Stimulated activated CD8-positive, alpha-beta memory T cell treated with anti-CD3 and anti-CD28 coated beads, Interleukin-12 subunit alpha, Interleukin-12 subunit beta, amount 100 ng/mL, for 4 hours (primary cell): Measurements from ENCODE around the gene COL11A2.
"Not testable (repeated sequence)": the region's sequence is repeated elsewhere in the genome, so short reads cannot be mapped to it uniquely, and the experiment has no call there.

Source experiments
- DNase-seq: peaks from one replicate; pipeline ENCODE4 v3.0.0-alpha.2; 2020; ENCODE audit warnings: low read depth

COL11A2 gene

DNA sequence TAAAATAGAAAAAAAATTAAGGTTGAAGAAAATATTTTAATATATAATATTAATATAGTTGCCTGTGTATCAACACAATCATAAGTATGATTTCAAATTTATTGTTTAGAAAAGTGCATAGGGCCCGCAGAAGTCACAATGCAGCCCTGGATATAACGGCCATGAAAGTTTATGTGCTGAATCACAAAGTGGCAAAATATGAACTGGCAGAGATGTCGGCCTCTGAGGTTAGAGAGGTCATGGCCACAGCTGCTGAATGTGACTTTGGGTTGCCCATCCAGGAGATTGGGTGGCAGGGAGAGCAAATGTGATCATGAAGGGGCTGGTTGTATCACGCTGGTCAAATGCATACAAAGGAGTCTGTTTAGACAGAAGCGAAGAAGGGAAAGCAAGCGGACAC is 35.7 kb downstream of the COL11A2 start:
- DNase-seq, result no peak

DNA sequence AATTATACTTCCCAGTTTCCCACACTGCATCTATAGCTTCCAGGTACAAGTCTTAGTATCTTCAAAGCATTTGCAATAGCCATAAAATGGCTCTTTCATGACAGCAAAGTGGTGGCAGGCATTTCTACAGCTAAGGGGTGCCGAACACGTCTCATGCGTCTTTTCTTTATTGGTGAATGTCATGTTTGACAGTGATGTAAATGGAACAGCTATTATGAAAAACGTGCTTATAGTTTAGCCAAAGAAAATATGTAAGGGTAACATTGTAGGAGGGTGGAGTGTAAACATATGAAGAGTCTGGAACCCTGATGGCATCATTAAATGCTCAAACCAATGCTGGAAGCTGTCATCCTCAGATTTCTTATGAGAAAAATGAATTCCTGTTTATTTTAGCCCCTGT is 37.9 kb downstream of the COL11A2 start:
- DNase-seq, result no peak

DNA sequence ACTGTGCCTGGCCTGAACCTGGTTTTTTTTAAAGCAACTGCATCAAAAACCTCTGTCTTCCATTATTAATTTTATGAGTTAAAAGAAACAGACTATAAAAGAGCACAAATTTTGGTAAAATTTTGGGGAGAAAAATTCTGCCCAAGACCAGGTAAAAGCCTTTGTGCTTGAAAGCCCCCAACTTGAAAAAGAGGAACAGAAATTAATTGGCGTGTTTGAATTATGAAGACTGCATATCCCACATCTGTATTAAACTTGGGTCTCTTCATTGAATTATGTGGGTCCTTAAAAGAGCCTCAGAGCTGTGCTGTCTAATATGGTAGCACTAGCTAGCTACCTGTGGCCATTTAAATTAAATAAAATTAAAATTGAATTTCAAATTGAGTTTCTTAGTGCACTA is 41.2 kb downstream of the COL11A2 start:
- DNase-seq, result no peak

DNA sequence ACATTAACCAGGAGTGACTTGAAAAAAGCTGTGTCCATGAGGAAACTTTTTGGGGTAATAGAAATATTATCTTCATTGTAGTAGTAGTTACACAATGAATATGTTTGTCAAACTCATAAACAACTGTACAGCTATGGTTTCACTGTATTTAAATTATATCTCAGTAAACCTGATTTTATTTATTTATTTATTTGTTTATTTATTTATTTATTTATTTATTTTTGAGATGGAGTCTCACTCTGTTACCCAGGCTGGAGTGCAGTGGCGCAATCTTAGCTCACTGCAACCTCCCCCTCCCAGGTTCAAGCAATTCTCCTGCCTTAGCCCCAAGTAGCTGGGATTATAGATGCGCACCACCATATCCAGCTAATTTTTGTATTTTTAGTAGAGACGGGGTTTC is 41.7 kb downstream of the COL11A2 start:
- DNase-seq, result not testable (repeated sequence)

DNA sequence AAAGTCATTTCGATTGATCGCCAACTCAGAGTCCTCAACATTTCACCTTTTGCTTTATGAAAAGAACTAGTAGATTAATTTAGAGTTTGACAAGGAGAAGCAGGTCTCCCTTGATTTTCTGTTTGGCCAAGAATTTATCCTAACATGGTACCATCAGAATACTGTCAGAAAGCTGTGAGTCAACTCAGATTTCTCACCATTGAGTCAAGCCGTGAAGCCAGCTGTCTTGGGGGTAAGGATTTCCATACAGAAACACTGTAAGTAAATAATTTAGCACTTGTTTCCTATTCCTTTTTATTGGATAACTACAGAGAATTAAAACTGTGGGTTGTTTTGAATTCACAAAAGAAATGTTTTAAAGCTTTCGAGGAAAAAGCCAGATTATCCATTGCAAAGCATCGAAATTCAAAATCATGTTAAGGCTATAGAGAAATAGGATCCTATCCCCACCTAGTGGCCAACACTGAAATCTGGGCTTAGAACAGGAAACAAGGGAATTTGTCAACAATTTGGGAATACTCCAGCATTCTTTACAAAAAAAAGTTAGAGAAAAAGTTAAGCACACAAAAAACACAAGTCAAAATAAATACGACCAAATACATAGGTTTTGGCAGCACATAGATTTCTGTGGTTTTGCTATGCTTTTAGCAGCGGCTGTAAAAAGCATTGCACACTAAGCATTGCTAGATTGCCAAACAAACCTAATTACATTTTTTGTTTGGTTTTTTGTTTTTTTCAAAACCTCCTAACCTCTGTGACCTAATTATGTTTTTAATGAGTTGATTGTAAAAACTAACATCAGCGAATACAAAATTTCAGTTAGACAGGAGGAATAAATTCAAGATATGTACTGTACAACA is 44.2 kb downstream of the COL11A2 start:
- no peak for DNase-seq

DNA sequence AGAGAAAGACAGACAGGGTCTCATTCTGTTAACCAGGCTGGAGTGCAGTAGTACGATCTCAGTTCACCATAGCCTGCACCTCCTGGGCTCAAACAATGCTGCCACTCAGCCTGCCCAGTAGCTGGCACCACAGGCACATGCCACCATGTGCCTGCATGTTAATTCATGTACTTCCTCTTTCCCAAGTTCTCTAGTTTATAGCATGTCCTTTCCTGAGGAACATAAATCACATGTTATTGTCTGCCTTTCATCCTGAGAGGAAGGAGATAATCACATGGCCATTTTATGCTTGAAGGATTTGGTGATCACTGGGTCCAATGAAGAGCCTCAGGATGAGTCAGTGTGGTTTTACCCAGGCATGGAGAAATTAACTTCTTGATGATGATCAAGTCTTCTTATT is 47.9 kb downstream of the COL11A2 start:
- no peak for DNase-seq

DNA sequence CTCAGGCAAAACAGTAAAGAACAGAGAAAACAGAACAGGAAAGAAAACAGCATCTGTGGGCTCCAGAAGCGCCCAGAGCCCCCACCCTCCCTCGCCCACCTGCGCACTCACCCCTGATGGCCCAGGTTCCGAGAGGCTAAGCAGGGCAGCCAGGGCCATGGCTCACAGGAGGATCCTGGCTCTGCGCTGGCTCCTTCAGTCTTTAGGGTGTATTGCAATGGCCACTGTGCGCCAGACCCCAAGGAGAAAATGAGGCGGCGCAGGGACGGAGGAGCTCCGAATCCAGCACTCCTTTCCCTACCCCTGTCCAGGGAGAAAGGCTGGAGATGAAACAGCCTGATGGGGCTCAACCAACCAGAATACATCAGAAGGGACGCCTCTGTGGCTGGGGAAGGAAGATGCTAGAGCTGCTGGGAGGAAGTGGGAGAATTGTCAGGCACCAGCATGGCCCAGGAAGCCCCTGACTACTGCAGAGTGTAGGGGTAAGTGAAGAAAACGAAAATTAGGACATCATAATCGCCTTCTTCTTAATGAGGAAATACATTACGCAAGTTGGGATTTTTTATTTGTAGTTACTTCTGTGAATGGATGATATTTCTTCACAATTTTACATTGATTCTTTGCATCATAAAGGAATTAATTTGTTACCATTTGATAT is 49.0 kb downstream of the COL11A2 start:
- DNase-seq, result no peak

DNA sequence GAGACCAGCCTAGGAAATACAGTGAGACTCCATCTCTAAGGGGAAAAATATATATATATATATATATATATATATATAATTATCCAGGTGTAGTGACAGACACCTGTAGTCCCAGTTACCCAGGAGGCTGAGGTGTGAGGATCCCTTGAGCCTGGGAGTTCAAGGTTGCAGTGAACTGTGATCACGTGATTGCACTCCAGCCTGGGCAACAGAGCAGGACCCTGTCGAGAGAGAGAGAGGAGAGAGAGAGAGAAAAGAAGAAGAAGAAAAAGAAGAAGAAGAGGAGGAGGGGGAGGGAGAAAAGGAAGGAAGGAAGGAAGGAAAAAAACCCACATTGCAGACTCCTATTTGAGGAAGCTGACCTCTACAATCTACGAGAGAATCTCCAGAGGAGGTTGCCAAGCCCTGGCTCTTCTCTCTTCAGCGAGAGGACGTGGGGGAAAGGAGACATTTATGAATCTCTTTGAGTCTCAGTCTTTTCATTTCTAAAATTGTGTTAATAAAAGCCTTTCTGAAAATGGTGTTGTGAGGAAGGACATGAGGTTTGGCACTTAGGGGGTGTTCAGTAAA is 49.7 kb downstream of the COL11A2 start:
- DNase-seq, result no peak

DNA sequence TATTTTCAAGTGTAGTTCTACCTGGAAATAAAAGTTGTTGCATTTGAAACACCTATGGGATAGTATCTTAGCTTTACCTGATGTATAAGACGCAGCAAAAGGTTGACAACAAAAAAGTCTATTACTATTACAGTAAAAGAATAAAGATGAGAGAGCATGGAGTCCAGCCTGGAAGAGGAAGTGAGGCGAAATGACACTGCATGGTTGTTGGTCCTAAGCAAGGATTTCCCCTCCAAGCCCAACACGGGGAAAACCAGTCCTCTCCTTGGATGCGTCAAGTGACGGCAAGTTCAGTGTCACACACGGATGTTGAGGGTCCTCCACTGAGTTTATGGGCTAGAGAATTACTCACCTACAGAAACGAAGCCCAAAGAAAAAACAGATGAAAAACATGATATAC is 51.7 kb downstream of the COL11A2 start:
- DNase-seq, result no peak

DNA sequence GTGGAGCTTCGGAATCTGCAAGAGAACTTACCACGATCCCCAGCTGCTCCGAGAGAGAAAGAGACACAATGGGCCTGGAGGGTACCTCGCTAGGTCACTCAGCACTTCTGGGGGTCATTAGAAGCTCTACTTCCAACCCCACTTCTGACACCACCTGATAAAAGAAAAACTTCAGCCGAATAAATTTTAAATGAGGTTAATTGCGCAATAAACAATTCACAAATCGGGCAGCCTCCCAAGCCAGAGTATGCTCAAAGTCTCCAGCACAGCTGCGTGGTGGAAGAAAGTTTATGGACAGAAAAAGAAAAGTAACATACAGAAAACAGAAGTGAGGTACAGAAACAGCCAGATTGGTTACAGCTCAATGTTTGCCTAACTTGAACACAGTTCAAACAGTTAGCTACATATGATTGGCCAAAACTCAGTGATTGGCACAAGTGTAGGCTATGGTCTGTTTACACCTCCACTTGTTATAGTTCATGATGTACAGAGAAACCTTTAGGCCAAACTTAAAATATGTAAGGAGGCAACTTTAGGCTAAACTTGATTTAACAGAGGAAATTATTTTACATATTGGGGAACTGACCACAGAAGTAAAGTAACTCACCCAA is 52.6 kb downstream of the COL11A2 start:
- DNase-seq, result no peak

DNA sequence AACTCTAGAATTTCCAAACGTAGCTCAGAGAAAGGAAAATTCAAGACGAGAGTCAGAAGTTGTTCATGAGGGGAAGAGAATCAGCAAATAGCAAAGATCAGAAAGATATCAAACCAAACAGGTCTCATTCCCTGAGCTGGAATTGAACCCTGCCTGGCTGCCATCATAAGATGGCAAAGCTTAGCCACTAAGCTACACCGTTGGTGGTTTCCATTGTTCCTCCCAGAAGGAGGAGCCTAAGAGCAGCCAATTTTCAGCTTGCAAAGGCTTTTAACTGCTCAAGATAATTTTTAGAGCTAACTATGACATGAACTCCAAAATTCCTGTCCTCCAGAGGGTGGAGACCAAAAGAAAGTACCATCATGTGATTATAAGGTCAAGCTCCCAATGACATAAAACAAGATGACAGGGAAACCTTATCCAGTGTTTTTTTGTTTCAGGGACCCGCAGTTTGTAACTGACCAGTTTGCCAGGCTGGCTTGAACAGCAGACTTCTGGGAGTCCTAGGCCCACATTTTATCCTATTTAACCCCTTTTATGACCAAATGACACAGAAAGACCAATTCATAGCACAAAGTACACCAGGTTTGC is 55.9 kb downstream of the COL11A2 start:
- no peak for DNase-seq

DNA sequence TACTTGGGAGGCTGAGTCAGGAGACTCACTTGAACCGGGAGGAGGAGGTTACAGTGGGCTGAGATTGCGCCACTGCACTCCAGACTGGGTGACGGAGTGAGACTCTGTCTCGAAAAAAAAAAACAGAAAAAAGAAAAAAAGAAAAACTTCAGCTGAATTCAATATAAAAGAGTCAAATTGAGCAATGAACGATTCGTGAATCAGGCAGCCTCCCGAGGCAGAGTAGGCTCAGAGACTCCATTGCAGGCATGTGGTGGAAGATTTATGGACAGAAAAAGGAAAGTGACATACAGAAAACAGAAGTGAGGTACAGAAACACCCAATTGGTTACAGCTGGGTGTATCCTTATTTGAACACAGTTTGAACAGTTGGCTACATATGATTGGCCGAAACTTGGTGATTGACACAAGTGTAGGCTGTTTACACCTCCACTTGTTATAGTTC is 60.2 kb downstream of the COL11A2 start:
- DNase-seq, result no peak

DNA sequence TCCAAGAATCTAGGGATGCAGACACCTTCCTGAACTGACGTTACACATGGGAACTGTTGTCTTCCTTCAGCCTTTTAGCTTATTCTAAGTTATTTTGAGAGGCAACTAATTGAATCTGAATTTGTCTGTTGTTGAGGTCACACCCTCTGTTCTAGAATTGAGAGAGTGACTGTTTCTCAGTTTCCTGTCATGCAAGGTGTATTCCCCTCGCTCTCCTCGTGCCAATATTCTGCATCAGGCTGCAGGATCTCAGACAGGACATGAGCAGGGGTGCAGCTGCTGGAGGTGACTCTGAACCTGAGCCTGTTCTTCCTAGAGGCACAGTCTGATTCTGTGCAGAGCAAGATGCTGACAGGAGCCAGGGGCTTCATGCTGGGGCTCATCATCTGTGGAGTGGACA is 63.9 kb downstream of the COL11A2 start:
- DNase-seq, result no peak

DNA sequence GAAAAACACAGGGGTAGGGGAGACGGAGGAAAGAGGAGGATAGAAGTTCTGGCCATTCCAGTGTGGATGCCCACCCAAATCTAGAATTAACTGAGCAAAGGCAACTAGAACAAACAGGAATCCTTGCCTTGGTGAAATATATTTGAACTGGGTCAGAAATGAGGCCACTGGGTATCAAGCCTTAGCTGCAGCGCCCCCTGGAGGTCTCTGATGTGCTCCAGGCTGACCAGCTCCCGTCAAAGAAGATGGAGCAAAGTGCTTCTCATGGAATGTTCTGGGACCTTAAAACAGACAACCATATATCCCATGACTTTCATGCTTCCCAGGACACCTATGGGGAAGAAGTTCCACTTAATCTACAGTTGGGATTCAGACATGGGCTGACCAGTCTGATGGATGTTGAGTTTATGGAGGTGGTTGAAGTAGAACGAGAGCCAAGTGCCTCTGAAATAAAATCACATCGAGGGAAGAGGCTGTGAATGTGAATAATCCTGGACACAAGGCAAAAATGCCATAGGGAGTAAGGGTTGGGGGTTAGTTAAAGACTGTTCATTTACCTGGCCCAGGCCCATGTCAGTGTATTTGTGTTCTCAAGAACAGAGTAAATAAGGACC is 66.1 kb downstream of the COL11A2 start:
- DNase-seq, result no peak

DNA sequence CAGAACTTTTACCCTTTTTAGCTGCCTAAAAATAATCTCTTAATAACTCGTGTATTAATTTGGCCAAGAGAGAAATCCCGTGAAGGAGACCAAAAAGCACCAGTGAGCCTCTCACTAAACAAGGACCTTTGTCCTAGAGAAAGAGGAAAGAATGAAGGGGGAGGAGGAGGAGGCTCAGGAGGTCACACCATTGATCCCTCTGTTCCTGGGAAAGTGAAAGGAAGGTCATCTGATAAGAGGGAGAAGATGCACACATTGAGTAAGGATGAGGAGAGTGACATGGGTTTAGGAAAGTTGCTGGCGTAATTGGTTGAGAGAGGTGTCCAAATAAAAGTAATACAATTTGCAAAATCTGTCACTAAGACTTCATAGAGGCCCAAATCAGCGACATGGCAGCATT is 67.3 kb downstream of the COL11A2 start:
- DNase-seq, result no peak

DNA sequence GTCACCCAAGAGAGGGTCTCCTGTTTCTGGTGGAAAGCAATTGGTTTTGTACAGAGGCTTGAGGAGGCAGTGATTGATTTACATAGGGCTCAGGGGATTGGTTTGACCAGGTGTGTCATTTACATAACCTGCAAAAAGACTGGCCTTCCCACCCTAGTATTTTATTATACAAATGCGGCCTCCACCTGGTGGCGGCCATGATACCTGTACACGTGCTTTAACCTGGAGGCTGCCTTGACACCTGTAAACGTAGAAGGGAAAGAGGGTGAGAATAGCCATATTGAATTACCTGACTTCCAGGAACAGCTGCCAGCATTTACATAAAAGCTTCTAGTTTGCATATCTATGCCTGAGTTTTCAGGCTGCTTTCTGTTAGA is 67.8 kb downstream of the COL11A2 start:
- DNase-seq, result no peak

DNA sequence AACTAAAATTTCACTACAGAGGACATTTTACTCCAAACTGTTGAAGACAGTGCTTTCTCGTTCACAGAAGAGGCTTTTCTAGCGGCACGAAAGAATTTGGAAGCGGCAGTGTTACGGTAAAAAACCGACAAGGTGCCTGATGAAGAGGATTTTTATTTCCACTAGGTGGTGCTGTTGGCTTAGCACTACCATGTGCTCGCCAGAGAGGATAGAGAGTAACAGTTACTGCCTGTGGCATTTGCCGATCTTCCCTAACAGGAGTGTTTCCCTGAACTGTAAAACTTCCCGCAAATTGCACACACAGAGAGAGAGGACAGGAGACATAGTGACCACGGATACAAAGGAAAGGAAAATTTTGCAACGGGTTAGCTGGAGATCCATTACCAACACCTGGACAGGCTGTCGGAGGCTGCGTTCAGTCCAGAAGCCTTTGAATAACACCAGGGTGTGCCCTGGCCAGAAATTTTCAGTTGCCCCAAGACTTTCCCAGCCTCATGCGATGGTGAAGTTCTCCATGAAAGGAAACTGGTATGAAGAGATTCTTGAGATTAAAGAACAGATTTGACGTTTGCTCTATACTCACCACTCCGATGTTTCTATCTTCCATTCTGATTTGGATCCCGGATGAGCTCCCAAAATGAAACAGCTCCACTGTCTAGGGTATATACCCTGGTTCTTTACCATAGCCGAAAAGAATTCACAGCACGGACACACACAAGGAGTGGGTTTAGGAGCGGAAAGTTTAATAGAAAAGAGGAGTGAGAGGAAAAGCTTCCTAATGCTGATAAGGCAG is 68.3 kb downstream of the COL11A2 start:
- no peak for DNase-seq

DNA sequence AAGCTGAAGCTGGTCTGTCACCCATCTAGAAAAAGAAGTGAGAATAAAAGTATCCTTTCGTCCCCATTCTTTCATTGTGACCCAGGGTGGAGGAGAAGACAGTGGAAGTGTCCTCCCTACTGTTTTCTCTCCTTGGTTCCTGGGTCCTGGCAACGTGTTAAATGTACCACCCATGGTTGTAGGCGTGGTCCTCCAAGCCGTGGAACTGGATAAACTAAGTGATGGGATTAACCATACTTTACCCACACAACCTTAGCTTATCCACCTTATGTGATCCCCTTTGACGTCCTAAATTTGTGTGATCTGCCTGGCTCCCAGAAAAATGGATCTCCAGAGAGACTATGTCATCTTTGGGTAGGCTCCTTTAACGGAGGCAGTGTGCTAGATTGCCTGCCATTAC is 69.1 kb downstream of the COL11A2 start:
- DNase-seq, result no peak

DNA sequence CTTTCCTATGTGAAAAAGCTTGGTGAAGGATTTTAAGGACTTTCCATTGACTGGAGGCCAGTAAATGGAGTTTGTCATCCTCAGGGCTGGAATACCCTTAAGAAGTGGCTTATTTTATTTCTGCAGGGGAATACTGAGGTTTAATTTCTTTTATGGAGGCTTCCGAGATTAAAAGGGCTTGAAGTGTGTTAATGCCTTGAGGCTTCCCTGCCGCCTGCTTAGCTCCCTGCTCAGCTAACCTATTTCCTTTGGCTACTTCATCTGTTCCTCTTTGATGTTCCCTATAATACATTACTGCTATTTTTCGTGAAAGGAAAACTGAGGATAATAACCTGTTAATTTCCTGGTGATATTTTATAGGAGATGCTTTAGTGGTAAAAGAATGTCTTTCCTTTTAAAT is 72.3 kb downstream of the COL11A2 start:
- no peak for DNase-seq

DNA sequence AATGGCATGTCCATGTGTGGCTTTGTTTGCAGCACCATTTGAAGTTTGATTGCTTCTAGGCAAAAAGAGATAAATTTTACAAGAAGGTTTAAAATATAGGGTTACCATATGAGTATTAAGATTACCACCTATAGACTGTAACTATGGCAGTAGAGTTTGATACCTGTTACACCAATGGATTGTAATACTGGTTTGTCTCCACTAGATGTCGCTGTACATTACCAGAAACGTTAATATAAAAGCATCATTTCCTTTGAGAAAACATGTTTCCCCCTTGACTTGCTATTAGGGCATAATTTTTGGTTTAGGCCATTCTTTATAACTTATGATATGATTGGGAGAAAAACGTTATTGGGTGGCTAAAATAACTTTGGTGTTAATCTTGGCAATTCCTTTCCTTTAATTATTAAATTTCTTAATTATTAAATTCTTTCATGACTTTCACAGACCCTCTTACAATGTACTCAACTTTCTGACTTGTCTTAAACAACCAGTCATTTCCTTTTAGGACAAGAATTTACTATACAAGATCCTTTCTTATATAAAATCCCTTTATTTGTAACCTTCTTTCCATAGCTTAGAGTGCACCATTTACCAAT is 73.6 kb downstream of the COL11A2 start:
- no peak for DNase-seq

DNA sequence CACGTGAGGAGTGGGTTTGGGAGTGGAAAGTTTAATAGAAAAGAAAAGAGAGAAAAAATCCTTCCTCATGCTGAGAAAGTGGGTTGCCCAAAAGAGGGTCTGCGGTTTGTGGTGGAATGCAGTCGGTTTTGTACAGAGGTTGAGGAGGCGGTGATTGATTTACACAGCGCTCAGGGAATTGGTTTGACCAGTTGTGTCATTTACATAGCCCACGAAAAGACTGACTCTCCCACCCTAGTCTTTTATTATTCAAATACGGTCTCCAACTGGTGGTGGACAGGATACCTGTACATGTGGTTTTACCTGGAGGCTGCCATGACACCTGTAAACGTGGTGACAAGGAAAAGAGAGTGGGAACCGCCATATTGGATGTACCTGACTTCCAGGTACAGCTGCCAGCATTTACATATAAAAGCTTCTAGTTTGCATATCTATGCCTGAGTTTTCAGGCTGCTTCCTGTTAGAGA is 74.4 kb downstream of the COL11A2 start:
- no peak for DNase-seq
